H1 (cell line): ENCODE results near the gene LAMTOR4. TPM values are rescaled to one million over a fixed set of nuclear protein-coding genes. Genes with fewer than 3 reads are reported as not detected.
A peak's percentile ranks its signal among the peaks of the same experiment; 100 is the strongest.

ENCODE experiments used
- CTCF ChIA-PET: fragments of 300-600 bp; sonication (Branson Sonifier 250); formaldehyde crosslinking; loops from one replicate; lab custom pipeline; 2021; ENCODE audit not compliant: partially characterized antibody; lab: Charles Lee
- POLR2A ChIA-PET: fragments of 300-600 bp; sonication (Branson Sonifier 250); formaldehyde crosslinking; loops from one replicate; lab custom pipeline; 2021; ENCODE audit warnings: inconsistent platforms; ENCODE audit not compliant: partially characterized antibody; lab: Charles Lee
- DNase-seq, 2 experiments: peaks; one replicate each; pipeline versions ENCODE4 v3.0.0 to v3.0.0-alpha.2; 2010 to 2022; ENCODE audit warnings: low spot score in 2 of 2, low read depth in 1 of 2, mixed read lengths in 1 of 2
- FAIRE-seq: peaks from 2 replicates; lab custom pipeline; 2011; peaks lifted over from hg19 to GRCh38; lab: Jason Lieb, UNC
- H2AFZ ChIP-seq: 2 replicates; pipeline ENCODE4 v1.8.1; 2012; ENCODE audit warnings: low read length, inconsistent platforms
- H2AK5ac ChIP-seq: 2 replicates; pipeline ENCODE4 v1.6.1; 2013; ENCODE audit warnings: low read depth, low read length
- H2BK120ac ChIP-seq: replicated peaks from 2 replicates; pipeline ENCODE3; 2013; ENCODE audit warnings: low read depth, low read length, inconsistent platforms
- H2BK12ac ChIP-seq: 2 replicates; pipeline ENCODE4 v1.6.1; 2013; ENCODE audit warnings: low read depth, low read length
- H2BK15ac ChIP-seq: 2 replicates; pipeline ENCODE4 v1.6.1; 2013; ENCODE audit warnings: low read length
- H2BK20ac ChIP-seq: 2 replicates; pipeline ENCODE4 v1.6.1; 2013; ENCODE audit warnings: low read length
- H2BK5ac ChIP-seq: 2 replicates; pipeline ENCODE4 v1.6.1; 2013; ENCODE audit warnings: low read depth, low read length
- H3K14ac ChIP-seq: 2 replicates; pipeline ENCODE4 v1.6.1; 2013; ENCODE audit warnings: inconsistent platforms; ENCODE audit not compliant: insufficient read length
- H3K18ac ChIP-seq: 2 replicates; pipeline ENCODE4 v1.6.1; 2013; ENCODE audit warnings: low read length; ENCODE audit errors: extremely low read depth
- H3K23ac ChIP-seq: 2 replicates; pipeline ENCODE4 v1.6.1; 2013; ENCODE audit warnings: inconsistent platforms; ENCODE audit not compliant: insufficient read length
- H3K23me2 ChIP-seq: 2 replicates; pipeline ENCODE4 v1.6.1; 2013; ENCODE audit warnings: low read depth, low read length
- H3K27ac ChIP-seq: 2 replicates; pipeline ENCODE4 v1.6.1; 2011; ENCODE audit warnings: low read depth, low read length, inconsistent platforms
- H3K27me3 ChIP-seq, 4 experiments: replicated peaks in 1 of 4; 1 replicate in 1 of 4; 2 replicates in 3 of 4; pipeline versions ENCODE4 v1.6.1 to v1.8.1; 2011 to 2013; ENCODE audit warnings: low read length in 3 of 4, mild to moderate bottlenecking in 3 of 4, inconsistent platforms in 2 of 4, mixed read lengths in 2 of 4, moderate library complexity in 1 of 4; ENCODE audit not compliant: control insufficient read depth in 3 of 4, insufficient read depth in 3 of 4; ENCODE audit errors: extremely low read depth in 1 of 4
- H3K36me3 ChIP-seq, 4 experiments: 2 replicates each; pipeline versions ENCODE4 v1.6.1 to v1.8.1; 2011 to 2013; ENCODE audit warnings: mild to moderate bottlenecking in 4 of 4, low read length in 3 of 4, moderate library complexity in 2 of 4, control low read depth in 1 of 4, inconsistent platforms in 1 of 4; ENCODE audit not compliant: insufficient read depth in 4 of 4, control insufficient read depth in 2 of 4
- H3K4ac ChIP-seq: replicated peaks from 2 replicates; pipeline ENCODE3; 2013; ENCODE audit warnings: low read length, low read depth, mixed read lengths, inconsistent platforms; ENCODE audit not compliant: insufficient read length
- H3K4me1 ChIP-seq, 4 experiments: replicated peaks in 1 of 4; 1 replicate in 1 of 4; 2 replicates in 3 of 4; pipeline versions ENCODE4 v1.6.1 to v1.8.1; 2011 to 2013; ENCODE audit warnings: low read length in 3 of 4, inconsistent platforms in 2 of 4, mixed read lengths in 1 of 4; ENCODE audit not compliant: insufficient read depth in 4 of 4, control insufficient read depth in 3 of 4
- H3K4me2 ChIP-seq, 2 experiments: 2 replicates each; pipeline versions ENCODE4 v1.6.1 to v1.8.1; 2011 to 2013; ENCODE audit warnings: low read depth in 2 of 2, low read length in 2 of 2, control low read depth in 1 of 2, inconsistent platforms in 1 of 2, mild to moderate bottlenecking in 1 of 2; ENCODE audit not compliant: insufficient read depth in 1 of 2
- H3K4me3 ChIP-seq, 4 experiments: fragments of 200-600, 300-600 bp in 1 of 4; sonication (generic), shearing (Covaris generic), sonication (Bioruptor Twin) in 1 of 4; 2 replicates each; pipeline versions ENCODE4 v1.5.1 to v1.8.1; 2011 to 2016; ENCODE audit warnings: low read length in 4 of 4, low read depth in 3 of 4, control low read depth in 2 of 4, inconsistent platforms in 2 of 4, mild to moderate bottlenecking in 2 of 4, mixed read lengths in 1 of 4, moderate library complexity in 1 of 4; ENCODE audit not compliant: insufficient read depth in 2 of 4; ENCODE audit errors: extremely low read depth in 1 of 4
- H3K56ac ChIP-seq: replicated peaks from 2 replicates; pipeline ENCODE3; 2013; ENCODE audit warnings: low read depth, mild to moderate bottlenecking, mixed read lengths, low read length, inconsistent platforms; ENCODE audit not compliant: insufficient read length
- H3K79me1 ChIP-seq: 2 replicates; pipeline ENCODE4 v1.6.1; 2013; ENCODE audit warnings: low read depth, low read length, control low read depth
- H3K79me2 ChIP-seq, 2 experiments: 2 replicates each; pipeline versions ENCODE4 v1.6.1 to v1.8.1; 2012 to 2013; ENCODE audit warnings: low read length in 2 of 2, mild to moderate bottlenecking in 2 of 2, inconsistent platforms in 1 of 2; ENCODE audit not compliant: insufficient read depth in 2 of 2, control insufficient read depth in 1 of 2
- H3K9ac ChIP-seq, 4 experiments: replicated peaks in 1 of 4; 1 replicate in 1 of 4; 2 replicates in 3 of 4; pipeline versions ENCODE4 v1.6.1 to v1.8.1; 2011 to 2013; ENCODE audit warnings: low read depth in 3 of 4, low read length in 3 of 4, control low read depth in 2 of 4, mild to moderate bottlenecking in 2 of 4, moderate library complexity in 2 of 4, inconsistent platforms in 1 of 4; ENCODE audit errors: extremely low read depth in 1 of 4
- H3K9me3 ChIP-seq, 2 experiments: 2 replicates each; pipeline versions ENCODE4 v1.6.1 to v1.8.1; 2012 to 2013; ENCODE audit warnings: mild to moderate bottlenecking in 2 of 2, moderate library complexity in 2 of 2, control low read depth in 1 of 2, inconsistent platforms in 1 of 2, low read depth in 1 of 2, low read length in 1 of 2, mixed read lengths in 1 of 2; ENCODE audit not compliant: insufficient read depth in 2 of 2
- H4K20me1 ChIP-seq, 2 experiments: replicated peaks in 1 of 2; 2 replicates each; pipeline versions ENCODE3 to v1.8.1; 2011 to 2013; ENCODE audit warnings: inconsistent platforms in 2 of 2, low read length in 2 of 2, mild to moderate bottlenecking in 1 of 2; ENCODE audit not compliant: insufficient read depth in 2 of 2, control insufficient read depth in 1 of 2
- H4K5ac ChIP-seq: 2 replicates; pipeline ENCODE4 v1.6.1; 2013; ENCODE audit warnings: low read length, low read depth, mixed read lengths, inconsistent platforms; ENCODE audit not compliant: insufficient read length
- H4K8ac ChIP-seq: 2 replicates; pipeline ENCODE4 v1.8.0; 2013; ENCODE audit warnings: mild to moderate bottlenecking, moderate library complexity, low read length, inconsistent platforms; ENCODE audit not compliant: insufficient read depth; ENCODE audit errors: extremely low read depth
- H4K91ac ChIP-seq: replicated peaks from 2 replicates; pipeline ENCODE3; 2013; ENCODE audit warnings: low read length, mixed read lengths, inconsistent platforms; ENCODE audit not compliant: insufficient read length
- BRCA1 ChIP-seq: IDR thresholded peaks from 2 replicates; pipeline ENCODE4 v1.6.1; 2012; ENCODE audit warnings: low read depth, low read length, improper control_type of control experiment
- CHD2 ChIP-seq: IDR thresholded peaks from 2 replicates; pipeline ENCODE4 v1.6.1; 2012; ENCODE audit warnings: low read length, improper control_type of control experiment
- EGR1 ChIP-seq: IDR thresholded peaks from 2 replicates; pipeline ENCODE4 v1.6.1; 2011; ENCODE audit warnings: low read depth, low read length, borderline replicate concordance
- FOSL1 ChIP-seq: IDR thresholded peaks from 2 replicates; pipeline ENCODE4 v1.6.1; 2011; ENCODE audit warnings: mild to moderate bottlenecking, low read depth, low read length, moderate library complexity; ENCODE audit not compliant: insufficient read depth
- POLR2A ChIP-seq, 2 experiments: IDR thresholded peaks; 1 replicate in 1 of 2; 2 replicates in 1 of 2; pipeline ENCODE4 v1.6.1; 2011; ENCODE audit warnings: low read depth in 2 of 2, low read length in 2 of 2, mild to moderate bottlenecking in 2 of 2; ENCODE audit errors: control extremely low read depth in 1 of 2
- POU5F1 ChIP-seq: IDR thresholded peaks from 2 replicates; pipeline ENCODE4 v1.6.1; 2011; ENCODE audit warnings: low read depth, mild to moderate bottlenecking, low read length, moderate library complexity
- RAD21 ChIP-seq, 2 experiments: IDR thresholded peaks in 1 of 2; conservative IDR thresholded peaks in 1 of 2; 2 replicates each; pipeline ENCODE4 v1.6.1; 2011; ENCODE audit warnings: low read depth in 2 of 2, low read length in 2 of 2, improper control_type of control experiment in 1 of 2, inconsistent platforms in 1 of 2, mild to moderate bottlenecking in 1 of 2, moderate library complexity in 1 of 2
- SIN3A ChIP-seq, 2 experiments: IDR thresholded peaks in 1 of 2; conservative IDR thresholded peaks in 1 of 2; 2 replicates each; pipeline ENCODE4 v1.6.1; 2011 to 2012; ENCODE audit warnings: low read length in 2 of 2, improper control_type of control experiment in 1 of 2, low read depth in 1 of 2, mild to moderate bottlenecking in 1 of 2
- SIX5 ChIP-seq: IDR thresholded peaks from 2 replicates; pipeline ENCODE4 v1.6.1; 2011; ENCODE audit warnings: mild to moderate bottlenecking, low read depth, low read length
- TAF1 ChIP-seq: IDR thresholded peaks from 2 replicates; pipeline ENCODE4 v1.6.1; 2011; ENCODE audit warnings: mild to moderate bottlenecking, low read depth, low read length
- TBP ChIP-seq: IDR thresholded peaks from 2 replicates; pipeline ENCODE4 v1.6.1; 2011; ENCODE audit warnings: low read depth, low read length, improper control_type of control experiment
- WGBS, 2 experiments: shearing (Covaris generic) in 1 of 2; methylation state at CpG; one replicate each; pipeline versions ENCODE4 v1.1.6 to v1.1.7; 2013 to 2015; ENCODE audit warnings: low lambda C conversion rate in 2 of 2, mixed read lengths in 2 of 2, inconsistent platforms in 1 of 2, low coverage in 1 of 2, missing lambda C conversion rate in 1 of 2; ENCODE audit not compliant: insufficient replicate concordance in 2 of 2, insufficient coverage in 1 of 2, insufficient read length in 1 of 2; ENCODE audit errors: extremely low coverage in 1 of 2, missing lambda C conversion rate in 1 of 2; 5-methylcytosine and 5-hydroxymethylcytosine counted together
- polyA plus RNA-seq, 7 experiments: library from polyadenylated mRNA; depleted of rRNA in 3 of 7; stranded (reverse) in 5 of 7; unstranded in 2 of 7; fragments of >200 nt in 5 of 7; fragments of 200-250 nt in 2 of 7; gene quantifications; 1 replicate in 5 of 7; 2 replicates in 1 of 7; 4 replicates in 1 of 7; pipeline versions ENCODE4 v1.2.1 to v1.2.3, GENCODE V29; 2011 to 2013; ENCODE audit warnings: missing spikeins in 2 of 7, mixed read lengths in 2 of 7
- total RNA-seq: library from RNA; stranded (reverse); fragmentation: NEBNext Ultra II Directional; extraction: Animal tissue kit (Norgen Biotek cat#: 25700); gene quantifications from 2 replicates; pipeline ENCODE4 v1.2.1, GENCODE V29; 2021

Gene LAMTOR4
- total and polyA plus RNA-seq, 2 of the 8 experiments (the other 6 are each of a cell fraction or from before 2014, with no cell fraction given): 153 to 622 TPM

- Histone ChIP-seq H2BK15ac (no peak overlapping the region), H2AFZ (no peak overlapping the region), H4K5ac (no peak overlapping the region), H3K18ac (no peak overlapping the region; the same call in none of the 2 replicates), H2BK5ac (no peak overlapping the region; the same call in 1 of the 2 replicates), H3K9me3 (no peaks in the 10 kb centered on the region), H3K4me3 (peak overlapping the region; percentile 47 to 67 (median 56)), H3K79me1 (no peaks in the 10 kb centered on the region; the same call in none of the 2 replicates), H3K27ac (no peak overlapping the region), H4K91ac (no peak overlapping the region), H4K8ac (no peak overlapping the region), H3K23ac (no peak overlapping the region), H3K4me1 (peaks cover 11 to 30% (median 19%) of the 10 kb centered on the region in 4 experiments), H3K36me3 (peaks cover 0 to 8% (median 1%) of the 10 kb centered on the region in 4 experiments; a peak in 3 of 8 replicates), H3K14ac (no peak overlapping the region), H2BK20ac (no peak overlapping the region), H2BK12ac (no peak overlapping the region), H3K4ac (no peak overlapping the region), H2AK5ac (no peak overlapping the region), H4K20me1 (peaks cover 0 to 15% of the 10 kb centered on the region in 2 experiments), H3K4me2 (peak overlapping the region; percentile 76 to 81), H3K9ac (0 out of 7 replicates have a peak overlapping the region, but pooled peaks of 1 of the 4 experiments have one; percentile 13), H3K79me2 (peaks cover 0 to 2% of the 10 kb centered on the region in 2 experiments; a peak in 2 of 4 replicates), H2BK120ac (no peak overlapping the region), H3K23me2 (peaks cover 14% of the 10 kb centered on the region; the same call in 1 of the 2 replicates), H3K56ac (no peak overlapping the region), H3K27me3 (peaks cover 0 to 10% (median 2%) of the 10 kb centered on the region in 4 experiments; a peak in 2 of 7 replicates)
- ChIA-PET POLR2A (interaction anchor here (0.7 to 11.0 kb wide), 12 partner anchors 8 to 84 kb away, joined by 3 to 145 read pairs (median 4); partner anchors contain the start of genes AP4M1, LAMTOR4, MBLAC1 and MCM7), CTCF (interaction anchor here (0.8 to 11.2 kb wide), 5 partner anchors 11 to 47 kb away, joined by 3 to 94 read pairs (median 3); no protein-coding TSS in a partner anchor)
- FAIRE-seq (no peak), DNase-seq (peak in 1 of 2 experiments; percentile 84)
- 8% methylated on average over 28 of the region's 61 CpGs; no CpG with 5 or more reads in 1 of the 2 experiments for WGBS, 2 experiments
- TF ChIP-seq TAF1 (peak; percentile 64; the same call in 1 of the 2 replicates), FOSL1 (no peak), SIX5 (no peak), CHD2 (no peak), POLR2A (IDR thresholded peaks at IDR 0.05; ENCODE audit: control extremely low read depth in 1 of 2, low read depth in 2 of 2, low read length in 2 of 2) (0 out of 3 replicates have a peak, but pooled peaks of 1 of the 2 experiments have one; percentile 38), EGR1 (no peak), SIN3A (conservative IDR thresholded peaks at IDR 0.05 in 1 of 2, IDR thresholded peaks at IDR 0.05 in 1 of 2; ENCODE audit: low read depth in 1 of 2, low read length in 2 of 2) (no peak), TBP (0 out of 2 replicates have a peak, but pooled peaks have one; percentile 33), RAD21 (IDR thresholded peaks at IDR 0.05 in 1 of 2, conservative IDR thresholded peaks at IDR 0.05 in 1 of 2; ENCODE audit: low read depth in 2 of 2, low read length in 2 of 2) (no peak), POU5F1 (no peak), BRCA1 (no peak)
Measured at GRCh38 chr7:100171087-100171681, 22.5 kb downstream of the LAMTOR4 start.
